Measurements from ENCODE around the gene ZNF800.

The ZNF800 gene

DNA sequence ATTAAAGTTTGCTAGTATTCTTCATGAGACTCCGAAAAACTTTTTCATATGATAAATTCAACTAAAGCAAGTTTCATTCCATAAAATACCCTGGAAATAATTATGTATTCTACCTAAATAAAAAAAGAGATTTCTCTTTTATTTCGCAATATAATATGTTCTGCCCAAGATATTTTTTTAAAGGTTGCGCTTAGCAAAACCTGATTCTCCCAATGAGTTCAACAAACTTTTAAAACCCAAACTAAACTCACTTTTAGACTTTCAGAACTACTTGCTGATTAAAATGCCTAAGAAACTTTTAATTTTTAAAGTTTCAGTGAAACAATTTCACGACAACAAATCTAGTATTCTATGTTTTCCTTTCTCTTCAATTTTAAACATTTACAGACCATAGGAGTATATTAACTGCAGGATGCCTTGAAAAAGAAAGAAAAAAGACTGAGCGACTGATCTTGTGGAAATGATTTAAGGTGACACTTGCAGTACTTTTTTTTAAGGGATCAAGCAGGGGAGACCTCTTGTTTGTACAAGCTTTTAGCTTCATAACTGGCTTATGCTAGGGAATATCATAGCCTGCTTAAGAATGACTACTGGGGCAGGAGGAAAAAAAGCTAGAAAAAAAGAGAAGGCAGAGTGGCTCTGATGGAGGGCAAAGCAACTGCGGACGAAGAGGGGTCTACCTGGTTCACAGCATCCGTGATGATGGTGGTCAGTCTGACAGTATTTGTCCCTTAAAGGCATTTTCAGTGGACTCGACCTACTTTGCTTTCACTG lies 1.5 kb downstream of the ZNF800 start:
- DNase-seq (ENCODE audit: low spot score), result no peak

DNA sequence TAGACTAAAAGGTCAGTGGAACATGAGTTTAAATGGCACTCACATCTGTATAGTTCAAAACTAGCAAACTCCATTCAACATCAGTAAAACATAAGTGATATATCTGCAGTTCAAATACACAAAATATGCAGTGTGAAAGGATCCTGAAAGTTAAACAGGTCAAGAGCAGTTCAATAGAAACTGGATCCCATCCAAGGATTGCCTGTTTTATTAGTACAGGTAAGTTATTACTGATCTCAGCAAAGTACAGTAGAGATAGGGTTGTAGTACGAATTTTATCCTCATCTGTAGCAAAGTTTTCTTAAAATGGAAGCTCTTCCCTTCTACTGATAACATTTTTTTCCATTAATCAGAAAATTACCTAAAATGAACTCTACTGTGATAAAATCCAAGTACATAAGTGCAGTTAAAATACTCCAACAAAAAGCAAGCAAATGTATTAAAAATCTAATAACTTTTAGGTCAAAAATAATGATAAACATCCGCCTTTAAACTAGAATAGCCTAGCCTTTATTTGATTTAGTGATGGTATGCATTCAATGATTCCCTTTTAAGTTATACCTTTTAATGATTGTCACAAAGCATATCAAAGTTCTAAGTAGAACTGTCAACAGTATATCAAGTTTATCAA lies 2.2 kb downstream of the ZNF800 start:
- no peak for DNase-seq (ENCODE audit: low spot score)

DNA sequence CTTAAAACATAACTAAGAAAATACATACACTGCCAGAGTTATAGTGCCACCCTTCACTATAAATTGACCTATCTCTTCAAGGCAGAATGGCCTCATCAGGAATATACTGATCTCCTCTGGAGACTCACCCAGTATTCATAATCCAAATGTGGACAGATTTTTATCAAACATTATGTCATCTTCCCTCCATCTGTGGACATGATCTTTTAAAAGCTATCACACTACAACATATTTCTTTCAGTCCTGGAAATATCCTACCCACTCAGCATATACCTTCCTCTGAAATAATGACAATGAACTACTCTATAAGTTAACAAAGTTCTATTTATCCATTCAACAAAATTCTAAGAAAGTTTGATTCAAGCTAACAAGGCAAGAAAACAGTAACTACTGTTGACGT lies 3.2 kb downstream of the ZNF800 start:
- DNase-seq (ENCODE audit: low spot score), result no peak

DNA sequence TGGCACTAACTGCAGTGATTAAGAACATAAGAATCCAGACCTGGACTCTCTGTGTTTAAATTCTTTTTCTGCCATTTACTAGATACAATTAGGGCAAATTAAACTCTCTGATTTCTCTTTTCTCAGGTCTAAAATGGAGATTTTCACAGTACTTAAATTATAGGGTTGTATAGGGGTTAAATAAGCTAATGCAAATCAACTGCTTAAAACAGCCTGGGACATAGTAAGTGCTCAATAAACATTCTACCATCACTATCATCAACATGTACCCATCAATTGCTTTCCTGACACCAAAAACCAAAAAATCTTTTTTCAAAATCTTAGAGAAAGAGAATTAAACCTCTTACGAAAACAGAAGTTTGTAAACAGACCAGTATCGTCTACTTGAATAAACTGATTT lies 4.5 kb downstream of the ZNF800 start:
- DNase-seq (ENCODE audit: low spot score), result no peak

DNA sequence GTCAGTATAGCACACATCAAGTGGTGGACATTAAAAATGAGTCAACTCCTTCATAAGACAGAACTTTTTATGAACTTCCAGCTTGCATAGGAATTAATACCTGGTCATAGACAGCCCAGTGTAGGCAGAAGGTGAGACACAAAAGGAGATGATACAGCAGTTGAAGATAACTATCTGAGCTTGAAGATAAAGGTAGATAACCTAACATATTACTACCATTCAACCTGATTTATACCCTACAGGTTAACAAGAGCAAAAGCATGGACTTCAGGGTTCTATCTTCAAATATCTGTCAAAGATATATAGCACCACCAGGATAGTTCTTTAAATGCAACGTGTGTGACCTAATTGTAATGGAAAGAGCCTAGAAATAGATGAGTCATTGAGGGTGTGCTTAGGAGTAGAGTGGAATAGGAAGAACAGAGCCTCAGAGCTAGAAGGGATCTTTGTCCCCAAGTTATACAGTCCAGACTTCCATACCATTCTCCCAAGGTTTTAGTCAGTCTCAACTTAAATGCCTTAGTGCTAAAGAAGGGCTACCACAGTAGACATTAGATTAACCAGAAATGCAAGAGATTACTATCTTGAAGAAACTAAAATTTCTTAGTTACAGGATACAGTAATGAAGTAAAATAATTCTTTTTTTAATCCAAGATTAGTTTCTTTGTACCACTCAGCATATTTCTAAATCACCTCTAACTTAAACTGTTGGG lies 9.2 kb downstream of the ZNF800 start:
- no peak for DNase-seq (ENCODE audit: low spot score)

DNA sequence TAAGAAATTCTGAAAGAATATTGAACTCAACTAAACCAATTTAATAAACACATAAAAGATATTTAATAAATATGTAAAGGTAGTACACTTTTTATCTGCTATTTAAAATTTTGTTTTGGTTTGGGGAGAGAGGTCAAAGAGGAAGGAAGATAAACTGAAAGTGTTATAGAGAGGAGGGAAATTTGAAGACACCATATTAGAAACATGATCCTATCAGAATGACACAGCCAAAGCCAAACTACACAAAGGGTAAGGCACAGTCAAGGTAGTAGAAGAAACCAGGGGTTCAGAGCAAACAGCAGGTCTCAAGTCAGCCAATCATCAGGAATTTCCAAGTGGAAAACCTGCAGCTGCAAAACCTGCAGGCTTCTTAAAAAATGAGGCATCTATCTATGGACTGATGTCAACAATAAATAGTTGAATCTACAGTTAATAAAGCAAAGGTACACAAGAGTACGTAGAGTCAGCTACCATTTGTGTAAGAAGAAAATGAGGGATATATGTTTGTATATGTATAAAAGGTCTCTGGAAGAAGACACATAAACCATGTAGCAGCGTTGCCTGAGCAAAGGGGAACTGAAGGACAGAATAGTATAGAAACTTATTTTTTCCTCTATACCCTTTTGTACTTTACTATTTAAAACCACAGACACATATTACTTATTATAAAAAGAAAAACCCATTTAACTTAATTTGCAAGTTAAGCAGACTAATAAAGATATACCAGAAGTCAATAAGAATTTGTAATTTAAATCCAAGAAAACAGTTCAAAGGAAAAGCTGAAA lies 10.0 kb downstream of the ZNF800 start:
- DNase-seq (ENCODE audit: low spot score), result no peak

DNA sequence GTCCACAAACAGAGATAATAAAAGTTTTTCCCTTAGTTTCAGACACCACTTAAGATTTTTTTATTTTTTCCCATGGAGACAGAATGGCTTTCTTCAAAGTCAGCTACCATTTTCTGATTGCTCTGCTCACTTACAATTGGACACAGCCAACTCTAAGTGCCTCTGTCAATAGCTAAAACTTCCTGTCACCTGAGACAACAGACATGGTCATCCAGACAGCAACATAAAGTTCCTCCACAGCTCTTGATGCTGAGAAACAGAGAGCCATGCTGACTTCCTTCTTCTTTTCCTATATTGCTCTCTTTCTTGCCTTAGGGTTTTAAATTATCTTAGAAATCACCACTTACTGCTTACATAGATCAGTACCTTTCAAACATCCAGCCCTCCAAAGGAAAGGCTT lies 12.0 kb downstream of the ZNF800 start:
- no peak for DNase-seq (ENCODE audit: low spot score)

DNA sequence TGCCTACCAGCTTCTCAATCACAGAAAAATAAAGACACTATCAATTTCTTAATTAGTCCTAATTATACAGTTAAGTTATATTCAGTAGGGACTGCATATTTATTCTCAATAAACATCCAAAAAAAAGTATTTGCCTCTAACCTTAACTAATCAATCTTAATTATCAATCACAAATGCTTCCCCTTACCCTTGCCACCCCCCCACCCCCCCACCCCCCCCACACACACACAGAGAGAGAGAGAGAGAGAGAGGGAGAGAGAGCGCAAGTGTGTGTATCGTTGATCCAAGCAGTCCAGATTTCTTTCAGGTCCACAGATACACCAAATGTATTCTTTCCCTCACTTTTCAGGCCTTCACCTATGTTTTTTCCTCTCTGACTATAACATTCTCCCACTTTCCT lies 12.9 kb downstream of the ZNF800 start:
- DNase-seq (ENCODE audit: low spot score), result no peak

DNA sequence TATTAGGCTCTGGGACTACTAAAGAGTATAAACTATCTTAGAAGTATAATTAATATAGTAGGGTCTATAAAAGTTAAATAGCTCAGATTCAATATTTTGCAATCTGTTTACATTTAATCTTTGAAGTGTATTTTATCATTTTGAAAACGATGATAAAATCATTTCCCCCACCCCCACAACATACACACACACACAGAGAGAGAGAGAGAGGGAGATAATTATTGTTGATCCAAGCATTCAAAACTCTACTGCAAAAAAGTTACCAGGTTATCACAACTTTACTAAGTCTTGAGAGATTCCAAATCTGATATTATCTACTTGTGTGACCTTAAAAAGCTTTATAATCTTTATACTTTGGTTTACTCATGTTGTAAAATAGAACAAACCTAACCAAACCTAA lies 14.0 kb downstream of the ZNF800 start:
- DNase-seq (ENCODE audit: low spot score), result no peak

DNA sequence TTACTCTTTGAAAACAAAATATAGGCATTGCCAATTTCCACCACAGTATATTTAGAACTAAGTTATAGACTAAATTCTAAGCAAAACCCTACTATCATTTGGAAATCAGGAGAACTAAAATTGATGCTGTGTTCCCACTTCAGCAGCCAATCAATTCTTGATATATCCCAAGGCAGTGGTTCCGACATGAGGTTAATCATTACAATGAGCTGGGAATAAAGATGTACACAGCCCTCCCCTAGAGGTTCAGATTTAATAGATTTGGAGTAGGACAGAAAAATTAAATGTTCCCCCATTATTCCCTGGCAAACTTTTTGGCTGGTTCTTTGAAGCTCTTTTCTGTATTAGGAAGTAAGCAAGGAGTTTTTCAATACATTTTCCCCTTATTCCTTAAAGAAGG lies 15.1 kb downstream of the ZNF800 start:
- no peak for DNase-seq (ENCODE audit: low spot score)

DNA sequence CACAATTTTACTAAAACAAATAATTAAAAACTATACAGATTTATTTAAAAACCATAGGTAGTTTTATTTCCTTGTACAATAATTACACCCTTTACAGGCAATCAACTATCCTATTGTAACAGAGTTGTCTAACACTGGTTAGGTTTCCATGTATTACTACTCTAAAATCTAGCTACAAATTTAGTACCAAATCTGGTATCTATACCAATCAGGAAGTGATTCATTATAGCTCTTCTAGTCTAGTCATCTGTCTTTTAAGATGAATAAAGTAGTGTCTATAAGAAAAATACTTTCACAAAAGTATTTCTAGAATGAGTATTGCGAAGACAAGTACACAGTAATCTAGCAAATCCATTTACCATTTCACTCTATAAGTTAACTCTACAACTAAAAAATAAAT lies 16.9 kb downstream of the ZNF800 start:
- no peak for DNase-seq (ENCODE audit: low spot score)

DNA sequence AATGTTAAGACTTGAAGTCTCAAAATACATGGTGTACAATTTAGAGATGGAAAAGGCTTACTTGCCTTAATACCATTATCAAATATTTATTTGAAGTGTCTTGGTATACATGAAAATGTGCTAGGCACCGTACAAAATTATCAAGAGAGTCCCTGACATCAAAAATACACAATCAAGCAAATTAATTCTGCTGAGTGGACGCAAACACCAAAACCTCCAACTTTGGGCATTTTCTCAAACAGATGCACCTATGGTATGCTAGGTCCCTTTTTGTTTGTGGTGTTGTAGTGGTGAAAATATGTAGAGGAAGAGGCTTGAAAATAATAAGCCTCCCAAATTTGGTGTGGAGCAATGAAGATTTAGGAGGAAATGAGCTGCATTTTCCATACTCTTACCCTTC lies 24.8 kb downstream of the ZNF800 start:
- no peak for DNase-seq (ENCODE audit: low spot score)

DNA sequence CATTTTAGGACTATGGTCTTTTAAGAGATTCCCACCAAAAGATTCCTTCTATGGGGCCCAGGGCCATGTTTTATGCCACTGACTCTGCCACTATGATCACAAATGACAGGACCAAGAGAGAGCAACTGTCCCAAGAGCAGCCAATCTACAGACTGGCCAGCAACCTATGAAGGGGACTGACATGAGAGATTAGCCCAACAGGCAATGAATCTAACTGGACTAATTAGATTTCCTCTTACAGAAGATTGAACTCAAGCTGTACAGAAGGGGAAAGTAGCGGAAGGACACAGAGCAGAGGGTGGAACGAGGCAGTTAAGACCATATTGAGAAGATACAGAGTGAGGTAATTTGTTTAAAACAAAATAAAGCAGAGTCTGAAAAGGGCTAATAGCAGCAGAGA lies 25.8 kb downstream of the ZNF800 start:
- DNase-seq (ENCODE audit: low spot score), result no peak

DNA sequence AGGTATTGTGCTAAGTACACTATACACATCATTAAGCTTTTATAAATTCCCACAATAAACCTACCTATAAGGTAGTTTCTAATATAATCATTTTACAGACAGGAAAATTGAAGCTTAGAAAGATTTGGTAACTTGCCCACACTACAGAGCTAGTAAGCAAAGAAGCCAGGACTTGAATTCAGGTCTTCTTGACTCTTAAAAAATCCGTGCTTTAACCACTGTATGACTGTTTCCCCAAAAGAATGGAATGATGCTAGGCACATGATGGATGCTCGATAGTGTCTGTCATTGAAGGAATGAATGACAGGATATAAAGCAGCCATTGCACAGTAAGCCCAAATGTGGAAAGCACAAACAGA lies 26.6 kb downstream of the ZNF800 start:
- no peak for DNase-seq (ENCODE audit: low spot score)

DNA sequence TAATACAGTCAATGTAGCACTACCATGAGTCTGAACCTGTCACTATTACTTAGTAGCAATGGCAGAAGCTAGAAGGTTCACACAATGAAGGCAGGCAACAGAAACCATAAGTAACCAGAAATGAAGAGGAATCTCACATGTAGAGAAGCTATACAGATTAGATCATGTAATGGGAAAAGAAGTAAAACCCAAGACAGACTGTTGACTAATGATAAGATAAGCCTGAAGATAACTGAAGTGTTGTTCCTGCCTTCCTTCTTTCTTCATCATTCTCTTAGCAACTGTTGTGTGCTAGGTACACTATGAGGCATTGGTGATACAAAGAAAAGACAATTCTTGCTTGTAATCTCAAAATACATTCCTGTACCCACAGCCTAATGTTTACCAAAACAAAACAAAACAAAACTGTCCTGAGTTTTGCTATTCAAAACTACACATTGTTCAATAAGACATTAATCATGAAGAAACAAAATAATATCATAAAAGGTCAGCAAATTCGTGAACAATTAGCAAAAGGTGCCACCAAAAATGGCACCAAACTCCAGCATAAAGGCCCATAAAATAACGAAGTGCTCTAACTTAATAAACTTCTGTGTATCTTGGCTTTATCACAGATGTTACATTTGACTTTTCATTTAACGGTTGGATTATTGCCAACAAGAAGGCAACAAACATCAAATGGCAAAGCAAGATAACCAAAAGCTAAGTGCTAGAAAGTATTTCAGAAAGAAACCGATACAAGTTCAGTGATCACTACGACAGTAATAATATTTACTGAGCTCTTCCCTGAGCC lies 27.1 kb downstream of the ZNF800 start:
- no peak for DNase-seq (ENCODE audit: low spot score)

DNA sequence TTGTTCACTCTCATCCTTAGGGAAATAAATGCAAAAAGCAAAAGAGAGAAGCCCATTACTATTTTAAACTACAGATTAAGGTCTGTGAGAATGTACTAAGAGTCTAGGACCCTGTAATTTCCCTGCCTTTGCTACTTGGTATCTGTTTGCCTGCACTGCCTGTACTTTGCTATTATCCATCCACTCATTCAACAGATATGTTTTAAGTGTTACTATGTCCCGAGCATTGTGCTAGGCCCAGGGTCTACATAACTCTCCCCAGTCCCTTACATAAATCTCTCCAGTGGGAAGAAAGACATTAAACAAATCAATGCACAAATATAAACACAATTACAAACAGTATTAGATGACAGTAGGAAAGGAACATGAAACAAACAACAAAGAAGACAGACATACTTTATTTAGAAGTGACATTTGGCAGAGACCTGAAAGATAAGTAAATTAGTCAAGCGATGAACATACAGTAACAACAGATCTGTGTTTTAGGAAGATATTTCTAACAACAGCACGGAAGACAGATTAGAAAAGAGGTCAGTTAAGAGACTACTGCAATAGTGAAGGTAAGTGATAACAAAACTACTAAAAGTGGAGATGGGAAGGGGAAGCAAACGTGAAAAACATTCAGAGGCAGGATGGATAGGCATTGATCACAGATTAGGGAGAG lies 30.0 kb downstream of the ZNF800 start:
- DNase-seq (ENCODE audit: low spot score), result no peak

DNA sequence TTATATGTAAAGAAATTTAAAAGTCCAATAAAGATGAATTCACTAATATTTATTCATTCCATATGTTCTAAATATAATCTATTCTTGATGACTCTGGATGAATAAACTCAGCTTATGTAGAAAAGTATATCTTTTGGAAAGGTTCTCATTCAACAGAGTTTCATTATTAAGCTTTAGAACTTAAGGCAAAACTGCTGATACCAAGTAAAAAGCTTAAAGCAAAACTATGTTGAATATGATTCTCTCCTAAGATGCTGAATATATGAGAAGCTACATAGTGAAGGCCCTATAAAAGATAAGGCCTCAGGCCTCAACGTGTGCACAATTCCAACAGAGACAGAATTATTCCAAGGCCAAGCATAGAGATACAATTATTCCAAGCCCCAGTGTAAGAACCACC lies 30.8 kb downstream of the ZNF800 start:
- no peak for DNase-seq (ENCODE audit: low spot score)

DNA sequence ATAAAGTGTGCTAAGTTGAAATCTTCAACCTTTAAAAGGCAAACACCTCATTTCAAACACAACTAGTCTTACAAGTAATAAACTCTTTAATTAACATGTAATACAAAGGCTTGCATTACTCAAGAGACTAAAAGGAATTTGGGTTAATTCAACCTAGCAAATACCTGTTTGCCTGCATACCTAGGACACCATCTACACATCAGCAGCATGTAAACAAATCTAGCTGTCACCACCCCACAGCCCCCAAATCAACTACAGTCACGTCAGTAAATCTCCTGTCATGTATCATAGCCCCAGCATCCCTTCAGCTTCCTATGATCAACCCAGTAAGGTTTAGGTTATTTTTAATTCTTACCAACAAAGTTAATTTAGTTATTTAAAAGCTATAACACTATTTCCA lies 33.5 kb downstream of the ZNF800 start:
- no peak for DNase-seq (ENCODE audit: low spot score)

DNA sequence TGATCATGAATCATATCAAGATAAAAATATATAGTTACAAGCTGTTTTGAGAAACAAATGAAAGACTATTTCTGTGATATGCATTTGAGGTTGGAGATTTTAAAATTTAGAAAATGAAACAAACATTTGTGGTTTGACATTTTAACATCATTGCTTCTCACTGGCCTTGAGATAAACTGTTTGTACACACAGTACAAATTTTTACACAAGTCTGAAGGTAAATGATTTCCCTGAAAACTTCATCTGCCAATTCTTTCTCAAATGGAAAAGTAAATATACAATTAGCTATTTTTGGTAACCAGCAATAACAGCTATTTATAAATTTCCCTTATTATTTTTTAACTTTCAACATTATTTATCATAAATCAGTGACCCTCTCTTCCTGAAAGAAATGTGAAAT lies 38.6 kb downstream of the ZNF800 start:
- no peak for DNase-seq (ENCODE audit: low spot score)

DNA sequence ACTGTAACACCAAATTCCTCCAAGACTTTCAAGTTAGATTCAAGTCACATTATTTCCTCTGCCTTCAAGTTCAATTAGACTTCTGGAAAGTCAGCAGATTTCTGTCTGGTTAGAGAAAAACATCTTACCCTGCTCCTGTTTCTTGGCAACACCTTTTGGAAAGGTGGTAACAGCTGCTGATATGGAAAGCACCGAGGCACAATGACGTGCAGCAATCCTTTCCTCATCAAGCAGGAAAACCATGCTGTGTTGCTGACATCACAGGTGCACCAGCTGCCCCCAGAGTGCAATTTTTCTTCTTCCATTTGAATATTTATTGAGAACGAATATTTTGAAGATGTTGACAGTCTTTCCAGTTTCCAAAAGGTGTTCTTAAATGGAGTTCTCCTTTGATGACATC lies 41.9 kb downstream of the ZNF800 start:
- no peak for DNase-seq (ENCODE audit: low spot score)

DNA sequence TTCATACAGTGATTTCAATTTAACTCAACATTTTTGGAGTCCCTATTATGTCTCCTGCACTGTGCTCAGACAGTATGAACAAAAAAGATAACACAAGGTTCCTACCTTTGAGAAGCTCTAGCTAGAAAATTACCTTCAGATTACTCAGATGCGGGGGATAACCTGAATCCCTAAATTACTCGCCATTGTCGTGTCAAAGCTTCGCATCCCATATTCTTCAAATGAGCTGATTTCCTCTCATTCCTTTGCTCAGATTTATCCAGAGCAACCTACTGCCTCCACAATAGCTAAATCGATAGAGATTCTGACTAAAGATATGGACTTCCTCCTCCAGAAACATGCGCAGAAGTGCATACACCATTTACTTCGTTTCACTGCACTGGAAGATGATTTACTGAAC lies 42.6 kb downstream of the ZNF800 start:
- no peak for DNase-seq (ENCODE audit: low spot score)

Measured in ecto neural progenitor cell (in vitro differentiated cells).